B cell (primary cell): ENCODE measurements around the gene GATAD2B.

Experiments used
- EZH2 ChIP-seq: IDR thresholded peaks from 2 replicates; pipeline ENCODE4 v1.6.1; 2012; ENCODE audit warnings: borderline replicate concordance, low read depth, mild to moderate bottlenecking, moderate library complexity, low read length; ENCODE audit not compliant: insufficient read depth, poor library complexity, severe bottlenecking
- TF ChIP-seq, protein P1 (sequence below): fragments of 200-600 bp; IDR thresholded peaks from one replicate; pipeline ENCODE4 v1.8.0; 2022; ENCODE audit warnings: antibody characterized with exemption, mild to moderate bottlenecking

DNA sequence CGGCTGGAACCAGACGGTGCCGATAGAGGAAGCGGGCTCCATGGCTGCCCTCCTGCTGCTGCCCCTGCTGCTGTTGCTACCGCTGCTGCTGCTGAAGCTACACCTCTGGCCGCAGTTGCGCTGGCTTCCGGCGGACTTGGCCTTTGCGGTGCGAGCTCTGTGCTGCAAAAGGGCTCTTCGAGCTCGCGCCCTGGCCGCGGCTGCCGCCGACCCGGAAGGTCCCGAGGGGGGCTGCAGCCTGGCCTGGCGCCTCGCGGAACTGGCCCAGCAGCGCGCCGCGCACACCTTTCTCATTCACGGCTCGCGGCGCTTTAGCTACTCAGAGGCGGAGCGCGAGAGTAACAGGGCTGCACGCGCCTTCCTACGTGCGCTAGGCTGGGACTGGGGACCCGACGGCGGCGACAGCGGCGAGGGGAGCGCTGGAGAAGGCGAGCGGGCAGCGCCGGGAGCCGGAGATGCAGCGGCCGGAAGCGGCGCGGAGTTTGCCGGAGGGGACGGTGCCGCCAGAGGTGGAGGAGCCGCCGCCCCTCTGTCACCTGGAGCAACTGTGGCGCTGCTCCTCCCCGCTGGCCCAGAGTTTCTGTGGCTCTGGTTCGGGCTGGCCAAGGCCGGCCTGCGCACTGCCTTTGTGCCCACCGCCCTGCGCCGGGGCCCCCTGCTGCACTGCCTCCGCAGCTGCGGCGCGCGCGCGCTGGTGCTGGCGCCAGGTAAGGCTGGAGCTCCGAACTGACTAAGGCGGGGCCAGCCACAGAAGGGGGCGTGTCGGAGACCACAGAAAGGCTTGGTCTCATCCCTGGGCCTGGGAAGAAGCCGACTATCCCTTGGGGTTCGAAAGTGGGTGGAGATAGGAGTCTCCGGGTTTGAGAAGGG lies 147.1 kb downstream of the GATAD2B start:
- TF ChIP-seq, protein P1, sequence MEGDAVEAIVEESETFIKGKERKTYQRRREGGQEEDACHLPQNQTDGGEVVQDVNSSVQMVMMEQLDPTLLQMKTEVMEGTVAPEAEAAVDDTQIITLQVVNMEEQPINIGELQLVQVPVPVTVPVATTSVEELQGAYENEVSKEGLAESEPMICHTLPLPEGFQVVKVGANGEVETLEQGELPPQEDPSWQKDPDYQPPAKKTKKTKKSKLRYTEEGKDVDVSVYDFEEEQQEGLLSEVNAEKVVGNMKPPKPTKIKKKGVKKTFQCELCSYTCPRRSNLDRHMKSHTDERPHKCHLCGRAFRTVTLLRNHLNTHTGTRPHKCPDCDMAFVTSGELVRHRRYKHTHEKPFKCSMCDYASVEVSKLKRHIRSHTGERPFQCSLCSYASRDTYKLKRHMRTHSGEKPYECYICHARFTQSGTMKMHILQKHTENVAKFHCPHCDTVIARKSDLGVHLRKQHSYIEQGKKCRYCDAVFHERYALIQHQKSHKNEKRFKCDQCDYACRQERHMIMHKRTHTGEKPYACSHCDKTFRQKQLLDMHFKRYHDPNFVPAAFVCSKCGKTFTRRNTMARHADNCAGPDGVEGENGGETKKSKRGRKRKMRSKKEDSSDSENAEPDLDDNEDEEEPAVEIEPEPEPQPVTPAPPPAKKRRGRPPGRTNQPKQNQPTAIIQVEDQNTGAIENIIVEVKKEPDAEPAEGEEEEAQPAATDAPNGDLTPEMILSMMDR: no peak
- no peak for TF ChIP-seq EZH2
